ENCODE data around the gene KCTD14. TPM values are rescaled to one million over a fixed set of nuclear protein-coding genes. Genes with fewer than 3 reads are reported as not detected.

The KCTD14 gene
- total and polyA plus RNA-seq, 9 of the 15 experiments (the other 6 are each of a cell fraction or from before 2014, with no cell fraction given): 0.04 to 0.30 (median 0.11) TPM; not detected in 2

DNA sequence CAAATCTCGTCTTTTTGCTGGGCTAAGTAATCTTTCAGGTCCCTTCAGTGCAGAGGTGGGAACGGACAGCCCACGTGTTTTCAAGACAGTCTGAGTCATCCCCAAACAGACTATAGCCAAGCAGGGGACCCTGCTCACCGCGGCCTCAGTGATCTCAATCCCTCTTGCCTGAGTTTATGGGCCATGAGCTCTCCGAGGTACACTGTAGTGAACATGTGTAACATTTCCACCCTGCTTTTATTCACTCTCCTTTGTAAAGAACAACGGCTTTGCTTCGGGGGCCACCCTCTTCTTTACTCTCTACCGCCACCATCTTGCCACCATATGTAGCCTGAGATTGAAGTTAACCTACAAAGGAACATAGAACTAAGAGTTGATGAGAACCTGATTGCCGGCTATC lies 11.5 kb upstream of the KCTD14 start (continued):
- TF ChIP-seq, protein P1, sequence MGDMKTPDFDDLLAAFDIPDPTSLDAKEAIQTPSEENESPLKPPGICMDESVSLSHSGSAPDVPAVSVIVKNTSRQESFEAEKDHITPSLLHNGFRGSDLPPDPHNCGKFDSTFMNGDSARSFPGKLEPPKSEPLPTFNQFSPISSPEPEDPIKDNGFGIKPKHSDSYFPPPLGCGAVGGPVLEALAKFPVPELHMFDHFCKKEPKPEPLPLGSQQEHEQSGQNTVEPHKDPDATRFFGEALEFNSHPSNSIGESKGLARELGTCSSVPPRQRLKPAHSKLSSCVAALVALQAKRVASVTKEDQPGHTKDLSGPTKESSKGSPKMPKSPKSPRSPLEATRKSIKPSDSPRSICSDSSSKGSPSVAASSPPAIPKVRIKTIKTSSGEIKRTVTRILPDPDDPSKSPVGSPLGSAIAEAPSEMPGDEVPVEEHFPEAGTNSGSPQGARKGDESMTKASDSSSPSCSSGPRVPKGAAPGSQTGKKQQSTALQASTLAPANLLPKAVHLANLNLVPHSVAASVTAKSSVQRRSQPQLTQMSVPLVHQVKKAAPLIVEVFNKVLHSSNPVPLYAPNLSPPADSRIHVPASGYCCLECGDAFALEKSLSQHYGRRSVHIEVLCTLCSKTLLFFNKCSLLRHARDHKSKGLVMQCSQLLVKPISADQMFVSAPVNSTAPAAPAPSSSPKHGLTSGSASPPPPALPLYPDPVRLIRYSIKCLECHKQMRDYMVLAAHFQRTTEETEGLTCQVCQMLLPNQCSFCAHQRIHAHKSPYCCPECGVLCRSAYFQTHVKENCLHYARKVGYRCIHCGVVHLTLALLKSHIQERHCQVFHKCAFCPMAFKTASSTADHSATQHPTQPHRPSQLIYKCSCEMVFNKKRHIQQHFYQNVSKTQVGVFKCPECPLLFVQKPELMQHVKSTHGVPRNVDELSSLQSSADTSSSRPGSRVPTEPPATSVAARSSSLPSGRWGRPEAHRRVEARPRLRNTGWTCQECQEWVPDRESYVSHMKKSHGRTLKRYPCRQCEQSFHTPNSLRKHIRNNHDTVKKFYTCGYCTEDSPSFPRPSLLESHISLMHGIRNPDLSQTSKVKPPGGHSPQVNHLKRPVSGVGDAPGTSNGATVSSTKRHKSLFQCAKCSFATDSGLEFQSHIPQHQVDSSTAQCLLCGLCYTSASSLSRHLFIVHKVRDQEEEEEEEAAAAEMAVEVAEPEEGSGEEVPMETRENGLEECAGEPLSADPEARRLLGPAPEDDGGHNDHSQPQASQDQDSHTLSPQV (IDR thresholded peaks at IDR 0.05): peak; percentile 85
- no peak for TF ChIP-seq MBD2 (IDR thresholded peaks at IDR 0.05; ENCODE audit: borderline replicate concordance, low read depth)
- no peak for TF ChIP-seq ZNF133 (CRISPR knock-in tag; IDR thresholded peaks at IDR 0.05)
- TF ChIP-seq, protein P2, sequence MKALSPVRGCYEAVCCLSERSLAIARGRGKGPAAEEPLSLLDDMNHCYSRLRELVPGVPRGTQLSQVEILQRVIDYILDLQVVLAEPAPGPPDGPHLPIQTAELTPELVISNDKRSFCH (CRISPR knock-in tag; IDR thresholded peaks at IDR 0.05): no peak
- TF ChIP-seq, protein P2 (tag; IDR thresholded peaks at IDR 0.05): 0 out of 2 replicates have a peak, but pooled peaks have one; percentile 61
- TF ChIP-seq MTA3 (IDR thresholded peaks at IDR 0.05; ENCODE audit: borderline replicate concordance): no peak
- TF ChIP-seq TBL1XR1 (IDR thresholded peaks at IDR 0.05; ENCODE audit: low read length in 2 of 2): no peak
- TF ChIP-seq ZNF347 (CRISPR knock-in tag; IDR thresholded peaks at IDR 0.05; ENCODE audit: low read depth): no peak
- TF ChIP-seq POLR2AphosphoS2 (IDR thresholded peaks at IDR 0.05; ENCODE audit: low read length): no peak
- TF ChIP-seq CBX5 (IDR thresholded peaks at IDR 0.05; ENCODE audit: borderline replicate concordance, low read depth): no peak
- no peak for TF ChIP-seq ZNF263 (CRISPR knock-in tag; IDR thresholded peaks at IDR 0.05; ENCODE audit: borderline replicate concordance)
- no peak for TF ChIP-seq RBFOX2 (IDR thresholded peaks at IDR 0.05; ENCODE audit: low read depth, low read length)
- TF ChIP-seq, protein P3, sequence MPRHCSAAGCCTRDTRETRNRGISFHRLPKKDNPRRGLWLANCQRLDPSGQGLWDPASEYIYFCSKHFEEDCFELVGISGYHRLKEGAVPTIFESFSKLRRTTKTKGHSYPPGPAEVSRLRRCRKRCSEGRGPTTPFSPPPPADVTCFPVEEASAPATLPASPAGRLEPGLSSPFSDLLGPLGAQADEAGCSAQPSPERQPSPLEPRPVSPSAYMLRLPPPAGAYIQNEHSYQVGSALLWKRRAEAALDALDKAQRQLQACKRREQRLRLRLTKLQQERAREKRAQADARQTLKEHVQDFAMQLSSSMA (CRISPR knock-in tag; IDR thresholded peaks at IDR 0.05): no peak
- no peak for TF ChIP-seq GTF2A2 (tag; IDR thresholded peaks at IDR 0.05)
- peak in 1 of 2 experiments; percentile 47; a peak in 2 of 4 replicates for TF ChIP-seq RAD21 (CRISPR knock-in tag; conservative IDR thresholded peaks at IDR 0.05 in 1 of 2, IDR thresholded peaks at IDR 0.05 in 1 of 2)
- TF ChIP-seq PHF8 (IDR thresholded peaks at IDR 0.05; ENCODE audit: borderline replicate concordance, low read length): no peak
- TF ChIP-seq KHSRP (IDR thresholded peaks at IDR 0.05): no peak
- TF ChIP-seq, protein P4, sequence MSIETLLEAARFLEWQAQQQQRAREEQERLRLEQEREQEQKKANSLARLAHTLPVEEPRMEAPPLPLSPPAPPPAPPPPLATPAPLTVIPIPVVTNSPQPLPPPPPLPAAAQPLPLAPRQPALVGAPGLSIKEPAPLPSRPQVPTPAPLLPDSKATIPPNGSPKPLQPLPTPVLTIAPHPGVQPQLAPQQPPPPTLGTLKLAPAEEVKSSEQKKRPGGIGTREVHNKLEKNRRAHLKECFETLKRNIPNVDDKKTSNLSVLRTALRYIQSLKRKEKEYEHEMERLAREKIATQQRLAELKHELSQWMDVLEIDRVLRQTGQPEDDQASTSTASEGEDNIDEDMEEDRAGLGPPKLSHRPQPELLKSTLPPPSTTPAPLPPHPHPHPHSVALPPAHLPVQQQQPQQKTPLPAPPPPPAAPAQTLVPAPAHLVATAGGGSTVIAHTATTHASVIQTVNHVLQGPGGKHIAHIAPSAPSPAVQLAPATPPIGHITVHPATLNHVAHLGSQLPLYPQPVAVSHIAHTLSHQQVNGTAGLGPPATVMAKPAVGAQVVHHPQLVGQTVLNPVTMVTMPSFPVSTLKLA (conservative IDR thresholded peaks at IDR 0.05): peak; percentile 44 to 70; a peak in 3 of 4 replicates
- TF ChIP-seq HDAC6 (IDR thresholded peaks at IDR 0.05; ENCODE audit: low read depth, low read length): no peak
- no peak for TF ChIP-seq LARP7 (IDR thresholded peaks at IDR 0.05)
